Cerebellar cortex (tissue), 1 donor: ENCODE data around the gene TRANK1.

Source experiments
- DNase-seq: peaks from one replicate; pipeline ENCODE4 v3.0.0-alpha.2; 2015; ENCODE audit warnings: low spot score

TRANK1 gene

DNA sequence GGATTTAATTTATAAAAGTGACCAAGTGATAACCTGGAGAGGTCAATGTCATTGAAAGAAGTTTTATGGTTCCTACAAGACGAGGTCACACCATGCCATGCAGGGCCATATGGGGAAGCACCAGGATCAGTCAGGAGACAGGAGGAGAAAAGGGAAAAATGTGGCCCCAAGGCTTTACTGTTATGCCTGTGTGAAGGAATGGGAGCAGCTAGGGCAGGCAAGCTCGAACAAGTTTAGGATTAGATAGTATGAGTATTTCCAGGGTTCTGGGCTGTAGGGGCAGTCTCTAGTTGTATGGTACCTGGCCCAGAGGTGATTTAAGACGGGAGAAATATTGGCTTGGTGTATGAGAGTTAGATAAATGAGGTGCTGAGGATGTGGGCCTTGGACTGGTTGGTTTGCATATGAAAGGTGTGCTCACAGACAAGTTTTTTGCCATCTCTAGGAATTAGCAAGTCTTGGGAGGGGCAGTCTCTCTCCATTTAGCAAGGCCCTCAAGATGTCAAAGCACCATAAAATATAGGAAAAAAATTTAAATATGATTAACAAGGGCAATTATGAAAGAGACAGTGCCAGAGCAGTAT is 144.2 kb downstream of the TRANK1 start:
- DNase-seq, result no peak

GRCh38 chr3:36796881-36797280 is 148.0 kb downstream of the TRANK1 start:
- DNase-seq, result no peak

GRCh38 chr3:36796161-36796560 is 148.7 kb downstream of the TRANK1 start:
- no peak for DNase-seq

DNA sequence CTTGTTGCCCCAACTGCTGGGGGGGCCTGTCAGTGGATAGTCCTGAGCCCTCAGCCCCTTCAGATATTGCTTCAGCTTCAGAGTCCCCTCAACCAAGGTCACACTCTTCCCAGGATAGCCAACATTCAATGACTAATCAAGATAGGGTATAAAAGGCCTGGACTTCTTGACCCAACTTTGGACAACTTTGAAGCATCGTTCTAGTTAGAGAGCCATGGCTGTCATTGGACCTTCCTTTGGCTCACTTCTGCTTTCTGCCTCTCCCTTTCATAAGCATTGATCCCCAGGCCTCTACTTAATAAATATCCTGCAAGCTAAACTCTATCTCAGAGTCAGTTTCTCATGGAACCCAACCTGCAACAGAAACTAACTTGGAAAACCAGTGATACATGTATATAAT is 149.2 kb downstream of the TRANK1 start:
- DNase-seq, result no peak

DNA sequence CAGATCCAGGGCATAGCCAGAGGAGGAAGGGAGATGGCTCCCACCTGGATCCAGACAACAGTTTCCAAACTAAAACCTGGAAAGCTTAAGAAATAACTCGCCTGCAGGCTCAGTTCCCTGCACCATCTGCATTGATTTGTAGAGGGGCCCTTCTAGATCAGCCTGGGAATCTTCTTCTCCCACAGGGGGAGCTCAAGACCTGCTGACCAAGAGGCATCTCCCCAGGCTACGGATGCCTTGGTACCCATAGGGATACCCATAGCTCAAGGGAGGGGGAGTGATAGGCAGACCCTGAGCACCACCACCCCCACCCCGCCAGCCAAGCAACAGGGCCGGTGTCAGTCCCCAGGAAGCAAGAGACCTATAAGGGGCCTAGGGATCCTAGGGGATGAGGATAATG is 152.5 kb downstream of the TRANK1 start:
- DNase-seq, result peak; percentile 11

- no peak for DNase-seq
These were observed 154.1 kb downstream of the TRANK1 start for GRCh38 chr3:36790765-36791164.

DNA sequence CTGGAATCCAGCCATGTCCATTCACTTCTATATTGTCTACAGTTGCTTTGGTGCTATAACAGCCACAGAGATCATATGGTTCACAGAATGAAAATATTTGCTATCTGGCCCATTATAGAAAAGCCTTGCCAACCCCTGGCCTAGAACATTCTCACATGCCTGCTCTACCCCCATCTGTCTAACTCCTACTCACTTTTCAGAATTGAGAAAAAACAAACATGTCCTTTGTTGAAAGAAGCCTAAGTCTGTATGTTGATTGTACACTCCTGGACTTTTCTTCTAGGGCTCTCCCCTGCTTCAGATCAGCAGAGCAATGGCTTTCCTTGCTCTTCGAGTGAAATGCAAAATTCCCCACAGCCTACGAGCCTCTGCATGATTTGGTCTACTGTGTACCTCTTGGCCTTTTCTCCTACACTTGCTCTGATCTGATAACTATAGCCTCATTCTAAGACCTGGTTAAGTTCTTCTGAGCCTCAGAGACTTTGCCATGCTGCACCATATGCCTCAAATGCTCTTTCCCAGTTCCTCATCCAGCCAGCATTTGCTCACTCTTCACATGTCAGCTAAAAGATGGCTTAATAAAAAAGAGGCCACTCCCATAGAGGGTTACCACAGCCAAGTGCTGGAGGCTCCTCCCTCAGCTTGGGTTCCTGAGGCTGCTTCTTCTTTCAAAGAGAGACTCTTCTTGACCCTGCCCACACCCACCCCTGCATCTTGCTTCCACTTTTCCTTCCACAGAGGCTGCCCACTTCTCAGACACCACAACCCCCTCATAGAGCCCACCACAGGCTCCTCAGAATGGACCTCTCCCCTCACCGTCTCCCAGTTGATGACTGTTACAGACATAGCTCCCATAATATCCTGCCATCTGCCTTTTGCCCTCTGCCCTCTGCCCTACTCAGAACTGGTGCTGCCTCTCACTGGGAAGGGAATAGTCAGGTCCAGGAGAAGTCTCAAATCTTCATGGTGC is 157.6 kb downstream of the TRANK1 start:
- no peak for DNase-seq

DNA sequence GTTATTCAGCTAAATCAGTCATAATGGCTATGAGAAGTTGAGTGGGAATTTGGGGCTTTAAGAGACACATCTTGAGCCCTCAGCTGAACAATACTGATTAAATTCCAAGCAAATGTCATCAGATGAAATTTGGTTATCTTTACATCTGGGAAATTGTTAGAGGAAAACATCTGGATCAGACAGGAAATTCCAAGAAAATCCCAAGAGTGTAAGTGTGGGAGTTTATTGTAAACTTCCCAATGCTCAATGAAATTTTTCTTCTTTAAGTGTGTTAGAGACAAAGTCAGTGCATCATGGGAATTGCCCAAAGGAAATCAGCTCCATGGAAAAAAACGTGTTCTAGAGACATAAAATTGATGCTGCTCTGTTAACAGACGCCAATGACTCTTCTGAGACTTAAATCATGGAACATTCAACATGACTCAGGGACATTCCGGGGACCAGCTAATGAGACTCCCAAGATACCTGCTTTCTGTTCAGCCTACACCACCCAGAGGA is 160.7 kb downstream of the TRANK1 start:
- no peak for DNase-seq

DNA sequence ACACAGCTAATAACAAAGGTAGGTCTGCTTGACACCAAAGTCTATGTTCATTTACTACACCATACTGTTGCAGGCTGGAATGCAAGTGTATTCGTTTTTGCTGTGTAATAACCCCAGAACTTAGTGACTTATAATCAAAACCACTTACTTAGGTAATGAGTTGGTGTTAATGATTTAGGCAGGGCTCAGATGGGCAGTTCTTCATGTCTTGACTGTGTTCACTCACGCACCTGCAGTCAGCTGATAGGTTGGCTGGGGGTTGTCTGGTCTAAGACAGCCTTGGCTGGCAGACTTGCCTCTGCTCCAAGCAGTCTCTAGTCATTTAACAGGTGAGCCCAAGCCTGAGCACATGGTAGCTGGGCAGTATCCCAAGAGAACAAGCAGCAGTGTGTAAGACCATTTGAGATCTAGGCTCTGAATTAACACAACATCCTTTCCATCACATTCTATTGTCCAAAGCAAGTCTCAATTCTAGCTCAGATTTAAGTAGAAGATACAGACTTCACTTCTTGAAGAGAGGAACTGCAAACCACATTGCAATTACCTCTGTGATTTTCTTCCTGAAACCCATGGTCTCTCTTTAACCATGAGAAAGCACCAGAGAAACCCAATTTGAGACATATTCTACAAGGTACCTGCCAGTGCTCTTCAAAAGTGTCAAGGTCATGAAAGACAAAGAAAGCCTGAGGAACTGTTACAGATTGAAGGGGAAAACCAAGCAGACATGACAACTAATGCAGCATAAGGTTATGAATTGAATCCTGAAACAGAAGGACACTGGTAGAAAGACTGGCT is 167.2 kb downstream of the TRANK1 start:
- no peak for DNase-seq
